Measurements from ENCODE around the gene MORC1.

The MORC1 gene

DNA sequence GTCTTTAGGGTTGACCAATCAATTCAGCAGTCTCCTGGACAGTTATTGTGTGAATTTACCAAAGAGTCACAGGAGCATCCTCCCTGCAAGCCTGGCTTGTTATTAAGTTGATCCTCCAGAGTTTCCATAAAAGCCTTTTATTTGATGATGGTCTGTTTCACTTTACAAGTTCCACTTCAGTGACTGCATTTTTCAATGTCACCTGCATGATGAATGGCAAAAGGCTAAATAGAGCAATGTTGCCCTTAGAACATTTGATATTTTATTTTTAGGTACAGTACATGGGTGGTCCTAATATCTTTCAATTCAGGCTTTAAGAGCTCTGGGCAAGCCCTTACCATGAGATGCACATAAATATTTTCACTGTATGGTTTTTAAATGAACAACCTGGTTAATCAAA is 186.9 kb downstream of the MORC1 start:
- DNase-seq (ENCODE audit: low read depth) = no peak
- TF ChIP-seq, protein P1, sequence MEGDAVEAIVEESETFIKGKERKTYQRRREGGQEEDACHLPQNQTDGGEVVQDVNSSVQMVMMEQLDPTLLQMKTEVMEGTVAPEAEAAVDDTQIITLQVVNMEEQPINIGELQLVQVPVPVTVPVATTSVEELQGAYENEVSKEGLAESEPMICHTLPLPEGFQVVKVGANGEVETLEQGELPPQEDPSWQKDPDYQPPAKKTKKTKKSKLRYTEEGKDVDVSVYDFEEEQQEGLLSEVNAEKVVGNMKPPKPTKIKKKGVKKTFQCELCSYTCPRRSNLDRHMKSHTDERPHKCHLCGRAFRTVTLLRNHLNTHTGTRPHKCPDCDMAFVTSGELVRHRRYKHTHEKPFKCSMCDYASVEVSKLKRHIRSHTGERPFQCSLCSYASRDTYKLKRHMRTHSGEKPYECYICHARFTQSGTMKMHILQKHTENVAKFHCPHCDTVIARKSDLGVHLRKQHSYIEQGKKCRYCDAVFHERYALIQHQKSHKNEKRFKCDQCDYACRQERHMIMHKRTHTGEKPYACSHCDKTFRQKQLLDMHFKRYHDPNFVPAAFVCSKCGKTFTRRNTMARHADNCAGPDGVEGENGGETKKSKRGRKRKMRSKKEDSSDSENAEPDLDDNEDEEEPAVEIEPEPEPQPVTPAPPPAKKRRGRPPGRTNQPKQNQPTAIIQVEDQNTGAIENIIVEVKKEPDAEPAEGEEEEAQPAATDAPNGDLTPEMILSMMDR (conservative IDR thresholded peaks at IDR 0.05; ENCODE audit: low read length) = no peak
- no peak overlapping the region for H3K4me3 ChIP-seq (ENCODE audit: low read length)

DNA sequence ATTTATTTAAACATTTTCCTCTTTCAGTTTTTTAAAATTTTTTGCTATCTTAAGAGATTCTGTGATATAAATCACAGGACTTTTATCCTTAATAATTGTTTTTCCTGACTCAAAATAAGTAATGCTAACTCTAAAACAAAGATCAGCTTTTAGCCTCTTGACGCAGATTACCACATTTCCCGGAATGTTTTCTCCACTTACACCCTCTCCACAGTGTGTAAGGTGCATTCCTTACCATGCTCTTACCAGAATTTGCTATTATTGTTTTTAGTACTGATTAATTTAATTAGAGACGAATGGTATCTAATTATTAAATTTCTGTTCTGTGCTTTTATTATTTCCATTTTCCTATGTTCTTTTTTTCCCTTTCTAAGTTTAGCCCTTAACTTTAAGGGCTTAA is 199.1 kb downstream of the MORC1 start:
- TF ChIP-seq, protein P1 (conservative IDR thresholded peaks at IDR 0.05; ENCODE audit: low read length) = no peak

GRCh38 chr3:108914774-108915641 is 202.9 kb downstream of the MORC1 start:
- peak; percentile 56 for DNase-seq (ENCODE audit: low read depth)
- TF ChIP-seq, protein P1 (conservative IDR thresholded peaks at IDR 0.05; ENCODE audit: low read length) = peak; percentile 86
- no peak overlapping the region for H3K4me3 ChIP-seq (ENCODE audit: low read length)

More for the DNA sequence above, 199.1 kb downstream of the MORC1 start:
- no peak for DNase-seq (ENCODE audit: low read depth)
- H3K4me3 ChIP-seq (ENCODE audit: low read length) = no peak overlapping the region

DNA sequence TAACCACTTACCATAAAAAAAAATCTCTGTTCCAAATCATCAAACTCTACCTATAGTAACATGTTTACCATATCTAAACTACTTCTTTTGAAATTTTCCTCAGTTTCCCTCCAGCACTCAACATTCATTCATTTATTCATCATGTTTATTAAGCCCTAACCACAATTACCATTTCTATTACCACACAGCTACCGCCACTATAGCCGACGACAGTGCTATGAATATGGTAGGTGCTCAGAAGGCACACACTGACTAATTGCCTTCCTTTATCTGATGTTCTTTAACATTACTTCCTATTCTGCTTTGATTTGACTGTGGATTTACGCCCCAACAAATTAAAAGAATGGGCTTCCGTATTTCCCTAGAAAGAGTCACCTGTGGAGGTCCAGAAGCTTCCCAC is 208.1 kb downstream of the MORC1 start:
- DNase-seq (ENCODE audit: low read depth) = no peak
- H3K4me3 ChIP-seq (ENCODE audit: low read length) = no peak overlapping the region
- TF ChIP-seq, protein P1 (conservative IDR thresholded peaks at IDR 0.05; ENCODE audit: low read length) = no peak

Data from AG10803 (cell line).